Ectodermal cell (in vitro differentiated cells): ENCODE data around the gene OARD1. TPM values are rescaled to one million over a fixed set of nuclear protein-coding genes. Genes with fewer than 3 reads are reported as not detected.
"Not testable (repeated sequence)": the region's sequence is repeated elsewhere in the genome, so short reads cannot be mapped to it uniquely, and the experiment has no call there.

Source experiments
- H3K27ac ChIP-seq: 2 replicates; pipeline ENCODE4 v1.7.0; 2013; ENCODE audit warnings: mild to moderate bottlenecking, low read depth, low read length; ENCODE audit not compliant: insufficient read depth, poor library complexity, severe bottlenecking
- H3K27me3 ChIP-seq: 2 replicates; pipeline ENCODE4 v1.7.0; 2013; ENCODE audit warnings: mild to moderate bottlenecking, low read length; ENCODE audit not compliant: insufficient read depth, control insufficient read depth, poor library complexity, severe bottlenecking
- H3K36me3 ChIP-seq: one replicate; pipeline ENCODE4 v1.7.0; 2013; ENCODE audit warnings: low read length; ENCODE audit not compliant: control insufficient read depth, insufficient read depth
- H3K4me1 ChIP-seq: one replicate; pipeline ENCODE4 v1.7.0; 2013; ENCODE audit warnings: low read length; ENCODE audit not compliant: control insufficient read depth, insufficient read depth
- H3K4me3 ChIP-seq: 2 replicates; pipeline ENCODE4 v1.7.0; 2013; ENCODE audit warnings: low read depth, low read length, control low read depth; ENCODE audit not compliant: insufficient read depth
- H3K9me3 ChIP-seq: 2 replicates; pipeline ENCODE4 v1.7.0; 2013; ENCODE audit warnings: mild to moderate bottlenecking, low read length, moderate library complexity; ENCODE audit not compliant: control insufficient read depth
- WGBS, 2 experiments: methylation state at CpG; one replicate each; pipeline ENCODE4 v1.1.7; 2013; ENCODE audit warnings: missing lambda C conversion rate in 2 of 2; 5-methylcytosine and 5-hydroxymethylcytosine counted together
- polyA plus RNA-seq, 4 experiments: library from polyadenylated mRNA; stranded (reverse); fragments of 50-300 nt; gene quantifications; one replicate each; pipeline ENCODE4 v1.2.3, GENCODE V29; 2013

OARD1 gene, protein sequence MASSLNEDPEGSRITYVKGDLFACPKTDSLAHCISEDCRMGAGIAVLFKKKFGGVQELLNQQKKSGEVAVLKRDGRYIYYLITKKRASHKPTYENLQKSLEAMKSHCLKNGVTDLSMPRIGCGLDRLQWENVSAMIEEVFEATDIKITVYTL
- polyA plus RNA-seq (2013, experiment 1 of 4), result 53.3 TPM
- polyA plus RNA-seq (2013, experiment 2 of 4), result 58.4 TPM
- polyA plus RNA-seq (2013, experiment 3 of 4), result 50.7 TPM
- 53.1 TPM for polyA plus RNA-seq (2013, experiment 4 of 4)

DNA sequence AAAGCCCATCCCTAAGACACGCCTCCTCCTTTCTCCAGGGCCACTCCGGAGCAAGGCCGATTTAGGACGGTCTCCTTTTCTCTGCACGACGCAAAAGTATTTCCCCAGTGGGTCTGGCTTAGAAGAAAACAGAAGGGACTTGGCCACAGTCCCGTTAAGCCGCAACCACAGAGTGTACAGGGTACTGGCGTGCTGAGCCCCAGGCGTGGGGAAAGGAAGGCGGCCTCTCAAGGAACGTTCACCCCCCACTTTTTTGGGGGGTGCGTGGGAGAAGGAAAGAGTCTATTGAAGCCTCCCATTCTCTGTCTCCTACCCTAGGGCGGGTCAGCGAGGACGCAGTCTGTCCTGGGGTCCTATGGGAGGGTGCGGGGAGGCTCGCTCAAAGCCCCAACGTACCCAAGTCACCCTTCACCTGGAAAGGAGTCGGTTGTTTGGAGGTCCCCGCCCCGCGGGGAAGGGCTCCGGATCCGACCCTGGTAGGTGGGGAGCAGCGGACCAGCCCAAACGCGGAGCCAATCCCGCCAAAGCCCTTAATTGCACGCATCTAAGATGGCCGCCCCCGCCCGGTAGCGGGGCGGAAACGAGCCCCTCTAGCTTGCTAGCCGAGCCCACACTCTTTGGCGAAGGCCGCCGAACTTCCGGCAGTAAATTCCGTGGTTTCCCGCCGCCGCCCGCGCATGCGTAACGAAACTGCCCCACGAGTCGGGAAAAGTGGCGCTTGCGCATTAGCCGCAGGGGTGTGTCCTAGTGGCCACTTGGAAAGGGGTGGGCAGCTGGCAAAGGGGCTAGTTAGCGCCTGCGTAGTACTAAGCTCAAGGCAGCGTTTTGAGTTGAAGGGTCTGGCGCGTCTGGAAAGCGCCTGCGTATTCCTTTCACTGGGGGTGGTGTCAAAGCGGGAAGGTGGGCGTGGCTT lies at the start of gene OARD1:
Gene OARD1, minus strand, starts transcription at position 434 of the 913 bp plus-strand sequence. CDS start 722 bp downstream, outside the sequence.
- Histone ChIP-seq H3K27me3 (no peaks in the 10 kb centered on the region), H3K4me1 (peaks cover 9% of the 10 kb centered on the region), H3K27ac (peak within 1 kb of the TSS; percentile 98), H3K9me3 (no peaks in the 10 kb centered on the region), H3K4me3 (peak within 1 kb of the TSS; percentile 94), H3K36me3 (peaks cover 5% of the 10 kb centered on the region)
- 0 to 1% methylated on average over 63 of the region's 63 CpGs for WGBS, 2 experiments

DNA sequence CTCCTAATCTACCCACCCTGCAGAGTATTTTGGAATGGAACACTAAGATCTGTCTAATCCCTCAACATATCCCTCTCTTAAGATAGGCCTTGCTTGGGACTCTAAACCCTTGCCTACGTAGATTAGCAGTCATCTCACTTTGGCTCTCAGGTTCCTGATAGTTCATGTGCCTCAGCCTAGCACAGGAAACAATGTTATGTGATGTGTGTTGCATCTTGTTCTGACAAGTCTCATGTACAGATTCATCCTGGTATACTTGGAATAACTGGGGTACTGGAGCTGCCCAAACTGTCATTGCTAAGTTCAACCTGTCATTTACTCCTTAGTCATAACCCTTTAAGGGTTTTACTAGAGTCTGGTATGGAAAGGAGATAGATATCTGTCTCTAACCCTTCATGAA lies 47.9 kb upstream of the OARD1 start:
- H3K36me3 ChIP-seq, result no peaks in the 10 kb centered on the region
- H3K9me3 ChIP-seq, result no peaks in the 10 kb centered on the region
- H3K4me1 ChIP-seq, result no peaks in the 10 kb centered on the region
- H3K27me3 ChIP-seq, result no peaks in the 10 kb centered on the region
- H3K27ac ChIP-seq, result no peak overlapping the region
- no peak overlapping the region for H3K4me3 ChIP-seq
- WGBS, 2 experiments, result 92 to 100% methylated on average over 1 of the region's 1 CpG

DNA sequence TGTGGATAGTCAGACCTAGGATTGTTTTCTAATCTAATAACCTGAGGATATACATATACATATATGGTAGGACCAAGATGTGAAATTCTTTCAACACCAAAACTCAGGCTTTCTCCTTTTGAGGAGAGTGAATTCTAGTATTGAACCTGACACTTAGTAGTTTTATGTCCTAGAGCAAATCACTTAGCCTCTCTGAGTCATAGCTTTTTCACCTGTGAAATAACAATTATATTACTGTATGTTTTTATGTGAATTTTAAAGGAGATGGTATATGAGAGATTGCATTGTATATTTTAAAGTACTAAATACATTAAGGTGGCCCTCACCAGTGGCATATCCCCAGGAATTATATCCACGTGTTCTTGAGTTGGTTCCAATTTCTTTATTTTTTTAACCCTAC lies 47.4 kb upstream of the OARD1 start:
- H3K27ac ChIP-seq, result no peak overlapping the region
- H3K27me3 ChIP-seq, result no peaks in the 10 kb centered on the region
- 86 to 94% methylated on average over 1 of the region's 1 CpG for WGBS, 2 experiments
- H3K9me3 ChIP-seq, result no peaks in the 10 kb centered on the region
- no peak overlapping the region for H3K4me3 ChIP-seq
- no peaks in the 10 kb centered on the region for H3K36me3 ChIP-seq
- H3K4me1 ChIP-seq, result no peaks in the 10 kb centered on the region

DNA sequence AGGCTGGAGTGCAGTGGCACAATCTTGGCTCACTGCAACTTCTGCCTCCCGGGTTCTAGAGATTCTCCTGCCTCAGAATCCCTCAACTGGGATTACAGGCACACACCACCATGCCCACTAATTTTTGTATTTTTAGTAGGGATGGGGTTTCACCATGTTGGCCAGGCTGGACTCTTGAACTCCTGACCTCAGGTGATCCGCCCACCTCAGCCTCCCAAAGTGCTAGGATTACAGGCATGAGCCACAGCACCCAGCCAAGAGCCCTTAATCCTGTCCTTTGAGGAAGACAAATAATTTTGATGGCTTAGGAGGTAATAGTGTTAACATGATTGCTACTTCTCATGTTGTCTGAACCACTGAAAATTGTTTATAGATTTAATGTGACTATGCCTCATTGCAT lies 42.9 kb upstream of the OARD1 start:
- not testable (repeated sequence) for H3K27ac ChIP-seq, H3K4me1 ChIP-seq, H3K4me3 ChIP-seq, H3K9me3 ChIP-seq, H3K36me3 ChIP-seq, H3K27me3 ChIP-seq
- WGBS, 2 experiments, result 84% methylated on average over 2 of the region's 2 CpGs

DNA sequence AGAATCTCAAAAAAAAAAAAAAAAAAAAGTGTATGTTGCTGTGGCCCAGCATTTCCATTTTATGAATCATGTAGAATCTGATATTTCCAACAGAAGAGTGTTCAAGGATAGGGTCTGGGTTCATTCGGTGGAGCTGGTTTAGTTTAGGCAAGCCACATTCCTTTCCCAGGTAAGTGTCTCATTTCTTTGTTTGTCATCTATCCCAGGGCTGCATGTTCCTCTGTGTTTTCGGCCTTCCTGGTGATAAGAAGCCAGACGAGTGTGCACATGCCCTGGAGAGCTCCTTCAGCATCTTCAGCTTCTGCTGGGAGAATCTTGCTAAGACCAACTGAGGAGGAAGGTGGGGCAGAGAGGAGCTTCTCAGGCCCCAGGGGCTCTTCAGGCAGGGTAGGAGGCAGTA lies 38.9 kb upstream of the OARD1 start:
- Histone ChIP-seq H3K27ac (no peak overlapping the region), H3K4me1 (no peaks in the 10 kb centered on the region), H3K27me3 (no peaks in the 10 kb centered on the region), H3K9me3 (no peaks in the 10 kb centered on the region), H3K4me3 (no peak overlapping the region), H3K36me3 (no peaks in the 10 kb centered on the region)
- WGBS, 2 experiments, result 91 to 93% methylated on average over 3 of the region's 3 CpGs

DNA sequence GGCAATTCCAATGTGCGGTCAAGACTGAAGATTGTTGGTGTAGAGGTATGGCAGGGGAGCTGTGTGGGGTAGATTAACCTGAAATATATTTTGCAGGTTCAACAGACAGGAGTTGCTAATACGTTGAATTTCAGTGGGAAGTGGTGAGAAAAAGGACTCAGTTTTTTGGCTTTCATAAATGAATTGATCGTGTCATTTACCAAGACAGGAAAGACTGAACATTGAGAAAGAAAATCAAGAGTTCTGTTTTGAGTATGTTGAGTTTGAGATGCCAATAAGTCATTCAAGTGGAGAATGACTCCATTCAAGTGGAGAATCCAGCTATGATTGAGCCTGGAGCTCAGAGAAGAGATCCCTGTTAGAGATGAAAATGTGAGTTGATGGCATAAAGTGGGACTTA lies 31.7 kb upstream of the OARD1 start:
- Histone ChIP-seq H3K4me3 (no peak overlapping the region), H3K4me1 (no peaks in the 10 kb centered on the region), H3K27me3 (no peaks in the 10 kb centered on the region), H3K36me3 (peaks cover 8% of the 10 kb centered on the region), H3K9me3 (no peaks in the 10 kb centered on the region), H3K27ac (no peak overlapping the region)
- WGBS, 2 experiments, result 93 to 94% methylated on average over 3 of the region's 3 CpGs

DNA sequence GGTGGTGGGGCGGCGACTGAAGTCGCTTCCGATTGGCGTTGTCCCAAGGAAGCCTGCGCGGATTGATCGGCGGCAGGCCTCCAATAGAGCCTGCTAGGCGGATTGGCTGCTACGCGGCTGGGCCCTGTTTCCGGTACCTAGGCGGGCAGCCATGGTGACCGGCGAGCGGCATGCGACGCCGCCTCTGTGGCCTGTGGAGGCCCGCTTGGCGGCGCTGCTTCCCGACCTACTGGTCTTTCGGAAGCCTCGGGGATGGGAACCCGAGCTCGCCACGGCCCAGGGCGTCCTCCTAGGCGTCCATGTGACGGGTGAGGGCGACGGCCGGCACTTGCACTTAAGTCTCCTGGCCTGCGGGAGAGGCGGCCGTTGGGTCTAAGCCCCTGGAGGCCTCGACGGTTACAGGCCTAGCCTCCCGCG lies 28.7 kb upstream of the OARD1 start:
- WGBS, 2 experiments, result 95 to 96% methylated on average over 42 of the region's 42 CpGs
- peaks cover 36% of the 10 kb centered on the region for H3K36me3 ChIP-seq
- no peaks in the 10 kb centered on the region for H3K9me3 ChIP-seq
- H3K27me3 ChIP-seq, result no peaks in the 10 kb centered on the region
- H3K27ac ChIP-seq, result no peak overlapping the region
- H3K4me1 ChIP-seq, result no peaks in the 10 kb centered on the region
- H3K4me3 ChIP-seq, result no peak overlapping the region

DNA sequence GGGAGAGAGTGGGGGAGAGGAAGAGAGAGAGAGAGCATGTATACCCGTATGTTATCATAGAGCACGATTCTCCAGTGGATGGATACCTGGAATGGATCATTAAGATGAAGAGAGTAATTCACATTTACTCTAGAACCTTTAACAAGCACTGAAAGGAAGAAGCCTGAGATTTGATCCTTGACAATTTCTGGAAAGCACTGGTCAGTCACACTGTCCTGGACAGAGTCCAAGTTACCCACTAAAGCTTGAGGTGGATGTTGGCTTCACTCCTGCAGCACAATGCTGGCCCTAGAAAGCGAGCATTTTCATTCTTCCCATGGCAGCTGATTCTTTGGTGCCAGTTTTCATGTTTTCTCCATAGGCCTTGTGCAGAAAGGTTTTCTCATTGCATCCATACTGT lies 26.2 kb upstream of the OARD1 start:
- H3K4me1 ChIP-seq, result no peaks in the 10 kb centered on the region
- H3K9me3 ChIP-seq, result no peaks in the 10 kb centered on the region
- WGBS, 2 experiments, result 91 to 98% methylated on average over 3 of the region's 3 CpGs
- no peak overlapping the region for H3K27ac ChIP-seq
- H3K36me3 ChIP-seq, result peaks cover 59% of the 10 kb centered on the region
- no peaks in the 10 kb centered on the region for H3K27me3 ChIP-seq
- H3K4me3 ChIP-seq, result no peak overlapping the region

DNA sequence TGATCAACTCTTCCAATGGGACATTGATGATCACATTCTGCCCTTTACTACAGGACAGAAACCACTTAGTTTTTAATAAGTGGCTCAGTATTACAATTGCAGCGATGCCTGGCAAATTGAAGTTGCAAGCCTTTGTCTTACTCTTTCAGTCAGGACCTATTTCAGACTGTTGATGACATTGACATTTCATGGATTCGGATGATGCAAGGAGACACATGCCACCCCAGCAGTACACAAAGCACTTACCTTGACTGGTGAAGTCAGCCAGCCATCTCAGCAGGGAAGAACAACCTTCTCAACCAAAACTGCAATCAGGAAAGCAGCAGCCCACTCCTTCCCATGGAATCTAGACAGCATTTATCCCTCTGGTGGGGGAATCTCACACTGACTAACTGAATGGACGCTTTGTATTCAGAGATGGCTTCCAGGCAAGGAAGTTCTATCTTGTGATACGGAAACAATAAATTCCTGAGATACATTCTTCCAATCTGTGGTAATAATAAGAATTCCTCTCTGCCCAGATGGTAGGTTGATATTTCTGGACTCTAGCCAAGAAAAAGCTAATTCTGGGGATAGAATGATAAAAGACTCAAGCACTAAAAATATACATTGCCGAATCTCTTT lies 25.4 kb upstream of the OARD1 start:
- Histone ChIP-seq H3K27ac (no peak overlapping the region), H3K4me3 (no peak overlapping the region), H3K9me3 (no peaks in the 10 kb centered on the region), H3K27me3 (no peaks in the 10 kb centered on the region), H3K4me1 (no peaks in the 10 kb centered on the region), H3K36me3 (peaks cover 65% of the 10 kb centered on the region)
- WGBS, 2 experiments, result 91 to 94% methylated on average over 4 to 5 of the region's 5 CpGs

DNA sequence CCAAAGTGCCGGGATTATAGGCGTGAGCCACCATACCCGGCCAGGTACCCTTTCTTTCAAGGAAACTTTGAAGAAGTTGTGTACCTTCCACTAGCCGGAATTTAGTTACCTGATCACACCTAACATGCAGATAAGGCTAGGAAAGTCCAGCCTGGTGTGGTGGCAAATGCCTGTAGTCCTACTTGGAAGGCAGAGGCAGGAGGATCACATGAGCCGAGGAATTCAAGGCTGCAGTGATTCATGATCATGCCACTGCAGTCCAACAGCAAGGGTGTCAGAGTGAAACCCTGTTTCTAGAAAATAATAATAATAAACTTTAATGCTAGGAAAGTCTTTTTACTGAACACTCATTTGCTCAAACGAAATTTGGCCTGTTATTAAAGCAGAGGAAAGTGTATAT lies 21.6 kb upstream of the OARD1 start:
- Histone ChIP-seq H3K27me3 (no peaks in the 10 kb centered on the region), H3K4me3 (no peak overlapping the region), H3K27ac (no peak overlapping the region), H3K36me3 (peaks cover 79% of the 10 kb centered on the region), H3K9me3 (no peaks in the 10 kb centered on the region), H3K4me1 (no peaks in the 10 kb centered on the region)
- WGBS, 2 experiments, result 95 to 96% methylated on average over 5 to 6 of the region's 6 CpGs
